K562 (cell line): ENCODE data around the gene HIGD1C. TPM values are rescaled to one million over a fixed set of nuclear protein-coding genes. Genes with fewer than 3 reads are reported as not detected.

Source experiments
- CBX1 ChIP-seq: sonication (generic); IDR thresholded peaks from 2 replicates; pipeline ENCODE4 v1.6.1; 2016; ENCODE audit warnings: antibody characterized with exemption, low read depth, mild to moderate bottlenecking
- CCNT2 ChIP-seq: IDR thresholded peaks from 2 replicates; pipeline ENCODE4 v1.6.1; 2011; ENCODE audit warnings: borderline replicate concordance, low read depth, mild to moderate bottlenecking, moderate library complexity, mixed read lengths, low read length; ENCODE audit not compliant: insufficient read length; ENCODE audit errors: extremely low read depth
- HCFC1 ChIP-seq: IDR thresholded peaks from 2 replicates; pipeline ENCODE4 v1.6.1; 2012; ENCODE audit warnings: low read depth, low read length, improper control_type of control experiment
- HIVEP1 ChIP-seq: fragments of 250-450 bp; sonication (Bioruptor Pico); IDR thresholded peaks from 2 replicates; pipeline ENCODE4 v1.4.0; 2020; ENCODE audit warnings: mild to moderate bottlenecking
- MCM3 ChIP-seq: fragments of 450-650 bp; IDR thresholded peaks from 2 replicates; pipeline ENCODE4 v1.6.1; 2016
- SIN3B ChIP-seq: fragments of 450-650 bp; IDR thresholded peaks from 2 replicates; pipeline ENCODE4 v1.6.1; 2017; ENCODE audit warnings: low read depth, mild to moderate bottlenecking, moderate library complexity
- ZNF140 ChIP-seq: fragments of 250-450 bp; sonication (Bioruptor Pico); IDR thresholded peaks from 2 replicates; pipeline ENCODE4 v1.8.0; 2021; ENCODE audit warnings: moderate library complexity, mild to moderate bottlenecking, inconsistent platforms
- ZNF274 ChIP-seq: IDR thresholded peaks from 2 replicates; pipeline ENCODE4 v1.6.1; 2011; ENCODE audit warnings: low read depth, mild to moderate bottlenecking, low read length, moderate library complexity, borderline replicate concordance
- ZNF431 ChIP-seq: sonication (generic); formaldehyde crosslinking; IDR thresholded peaks from 2 replicates; pipeline ENCODE4 v1.8.0; 2022; ENCODE audit warnings: mild to moderate bottlenecking, missing genetic modification reagents
- polyA plus RNA-seq, 8 experiments: library from polyadenylated mRNA; depleted of rRNA in 4 of 8; stranded (reverse) in 5 of 8; unstranded in 3 of 8; fragments of >200 nt; fragmentation: Nextera tagmentation in 2 of 8; fragmentation: Illumina TruSeq in 1 of 8; extraction: Ambion mirVana in 2 of 8; extraction: Trizol in 1 of 8; gene quantifications; 2 replicates each; pipeline versions ENCODE4 v1.2.1 to v1.2.3, GENCODE V29; 2011 to 2014; ENCODE audit warnings: inconsistent platforms in 1 of 8, missing spikeins in 1 of 8
- total RNA-seq, 7 experiments: library from RNA; depleted of rRNA in 6 of 7; stranded (reverse); fragments of >200 nt in 6 of 7; fragmentation: Illumina TruSeq in 2 of 7; extraction: Trizol in 2 of 7; gene quantifications; 2 replicates each; pipeline versions ENCODE4 v1.2.1 to v1.2.3, GENCODE V29; 2011 to 2021; ENCODE audit warnings: low replicate concordance in 1 of 7
- TF ChIP-seq, protein P1 (sequence below): conservative IDR thresholded peaks from 2 replicates; pipeline ENCODE4 v1.6.1; 2011; ENCODE audit warnings: low read depth, mild to moderate bottlenecking, low read length; ENCODE audit not compliant: control insufficient read depth
- TF ChIP-seq, protein P2 (sequence below), 2 experiments: fragments of 450-650 bp; IDR thresholded peaks; 2 replicates each; pipeline ENCODE4 v1.6.1; 2018; ENCODE audit warnings: mild to moderate bottlenecking in 2 of 2, low read depth in 1 of 2; ENCODE audit not compliant: partially characterized antibody in 2 of 2
- TF ChIP-seq, protein P3 (sequence below), 2 experiments: fragments of 200-800 bp in 1 of 2; sonication (Bioruptor generic) in 1 of 2; sonication (generic) in 1 of 2; formaldehyde crosslinking in 1 of 2; IDR thresholded peaks in 1 of 2; conservative IDR thresholded peaks in 1 of 2; 2 replicates each; pipeline versions ENCODE4 v1.5.0 to v1.6.1; 2016 to 2020; ENCODE audit warnings: missing compliant biosample characterization in 1 of 2, missing genetic modification characterization in 1 of 2, missing genetic modification reagents in 1 of 2
- TF ChIP-seq, protein P4 (sequence below): fragments of 200-800 bp; sonication (Bioruptor generic); IDR thresholded peaks from 2 replicates; pipeline ENCODE4 v1.6.1; 2017; ENCODE audit warnings: missing genetic modification characterization, missing compliant biosample characterization
- TF ChIP-seq, protein P5 (sequence below): fragments of 450-650 bp; IDR thresholded peaks from 2 replicates; pipeline ENCODE4 v1.6.1; 2016; ENCODE audit warnings: borderline replicate concordance

Gene HIGD1C
- total and polyA plus RNA-seq, 9 of the 15 experiments (the other 6 are each of a cell fraction or from before 2014, with no cell fraction given): not detected

DNA sequence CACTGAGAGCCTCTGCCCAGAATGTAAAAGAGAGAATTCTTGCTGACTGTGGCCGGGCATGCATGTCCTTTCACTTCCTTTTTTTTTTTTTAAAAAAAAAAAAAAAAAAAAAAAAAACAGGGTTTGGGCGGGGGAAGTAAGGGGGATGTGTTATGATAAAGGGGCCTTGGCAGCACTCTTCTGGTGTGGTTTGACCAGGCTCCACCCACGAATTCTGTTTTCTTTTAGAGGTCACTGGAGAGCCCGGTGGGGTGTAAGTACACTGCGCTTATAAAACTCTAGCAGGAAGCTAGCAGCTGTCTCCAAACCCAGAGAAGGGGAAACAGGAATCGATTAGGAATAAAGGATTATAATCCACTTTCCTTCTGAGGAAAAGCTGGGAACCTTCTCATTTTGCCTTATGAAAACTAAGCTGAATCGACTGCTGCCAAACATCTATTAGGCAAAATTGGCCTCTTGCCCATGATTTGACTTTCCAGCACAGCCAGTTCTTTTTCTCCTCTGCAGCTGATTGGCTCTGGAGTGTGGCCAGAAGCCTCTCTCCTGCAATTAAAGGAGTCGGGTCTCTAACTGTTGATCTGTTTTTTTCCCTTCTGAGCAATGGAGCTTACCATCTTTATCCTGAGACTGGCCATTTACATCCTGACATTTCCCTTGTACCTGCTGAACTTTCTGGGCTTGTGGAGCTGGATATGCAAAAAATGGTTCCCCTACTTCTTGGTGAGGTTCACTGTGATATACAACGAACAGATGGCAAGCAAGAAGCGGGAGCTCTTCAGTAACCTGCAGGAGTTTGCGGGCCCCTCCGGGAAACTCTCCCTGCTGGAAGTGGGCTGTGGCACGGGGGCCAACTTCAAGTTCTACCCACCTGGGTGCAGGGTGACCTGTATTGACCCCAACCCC lies 27.7 kb upstream of the HIGD1C start (continued):
- TF ChIP-seq SIN3B: no peak
- TF ChIP-seq, protein P1, sequence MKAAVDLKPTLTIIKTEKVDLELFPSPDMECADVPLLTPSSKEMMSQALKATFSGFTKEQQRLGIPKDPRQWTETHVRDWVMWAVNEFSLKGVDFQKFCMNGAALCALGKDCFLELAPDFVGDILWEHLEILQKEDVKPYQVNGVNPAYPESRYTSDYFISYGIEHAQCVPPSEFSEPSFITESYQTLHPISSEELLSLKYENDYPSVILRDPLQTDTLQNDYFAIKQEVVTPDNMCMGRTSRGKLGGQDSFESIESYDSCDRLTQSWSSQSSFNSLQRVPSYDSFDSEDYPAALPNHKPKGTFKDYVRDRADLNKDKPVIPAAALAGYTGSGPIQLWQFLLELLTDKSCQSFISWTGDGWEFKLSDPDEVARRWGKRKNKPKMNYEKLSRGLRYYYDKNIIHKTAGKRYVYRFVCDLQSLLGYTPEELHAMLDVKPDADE: no peak
- no peak for TF ChIP-seq CBX1
- TF ChIP-seq, protein P2, sequence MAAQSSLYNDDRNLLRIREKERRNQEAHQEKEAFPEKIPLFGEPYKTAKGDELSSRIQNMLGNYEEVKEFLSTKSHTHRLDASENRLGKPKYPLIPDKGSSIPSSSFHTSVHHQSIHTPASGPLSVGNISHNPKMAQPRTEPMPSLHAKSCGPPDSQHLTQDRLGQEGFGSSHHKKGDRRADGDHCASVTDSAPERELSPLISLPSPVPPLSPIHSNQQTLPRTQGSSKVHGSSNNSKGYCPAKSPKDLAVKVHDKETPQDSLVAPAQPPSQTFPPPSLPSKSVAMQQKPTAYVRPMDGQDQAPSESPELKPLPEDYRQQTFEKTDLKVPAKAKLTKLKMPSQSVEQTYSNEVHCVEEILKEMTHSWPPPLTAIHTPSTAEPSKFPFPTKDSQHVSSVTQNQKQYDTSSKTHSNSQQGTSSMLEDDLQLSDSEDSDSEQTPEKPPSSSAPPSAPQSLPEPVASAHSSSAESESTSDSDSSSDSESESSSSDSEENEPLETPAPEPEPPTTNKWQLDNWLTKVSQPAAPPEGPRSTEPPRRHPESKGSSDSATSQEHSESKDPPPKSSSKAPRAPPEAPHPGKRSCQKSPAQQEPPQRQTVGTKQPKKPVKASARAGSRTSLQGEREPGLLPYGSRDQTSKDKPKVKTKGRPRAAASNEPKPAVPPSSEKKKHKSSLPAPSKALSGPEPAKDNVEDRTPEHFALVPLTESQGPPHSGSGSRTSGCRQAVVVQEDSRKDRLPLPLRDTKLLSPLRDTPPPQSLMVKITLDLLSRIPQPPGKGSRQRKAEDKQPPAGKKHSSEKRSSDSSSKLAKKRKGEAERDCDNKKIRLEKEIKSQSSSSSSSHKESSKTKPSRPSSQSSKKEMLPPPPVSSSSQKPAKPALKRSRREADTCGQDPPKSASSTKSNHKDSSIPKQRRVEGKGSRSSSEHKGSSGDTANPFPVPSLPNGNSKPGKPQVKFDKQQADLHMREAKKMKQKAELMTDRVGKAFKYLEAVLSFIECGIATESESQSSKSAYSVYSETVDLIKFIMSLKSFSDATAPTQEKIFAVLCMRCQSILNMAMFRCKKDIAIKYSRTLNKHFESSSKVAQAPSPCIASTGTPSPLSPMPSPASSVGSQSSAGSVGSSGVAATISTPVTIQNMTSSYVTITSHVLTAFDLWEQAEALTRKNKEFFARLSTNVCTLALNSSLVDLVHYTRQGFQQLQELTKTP (IDR thresholded peaks at IDR 0.05; ENCODE audit: low read depth in 1 of 2, partially characterized antibody in 2 of 2): no peak
- TF ChIP-seq ZNF140 (CRISPR knock-in tag): no peak
- TF ChIP-seq ZNF431 (CRISPR knock-in tag): no peak
- TF ChIP-seq MCM3: no peak
- TF ChIP-seq, protein P3, sequence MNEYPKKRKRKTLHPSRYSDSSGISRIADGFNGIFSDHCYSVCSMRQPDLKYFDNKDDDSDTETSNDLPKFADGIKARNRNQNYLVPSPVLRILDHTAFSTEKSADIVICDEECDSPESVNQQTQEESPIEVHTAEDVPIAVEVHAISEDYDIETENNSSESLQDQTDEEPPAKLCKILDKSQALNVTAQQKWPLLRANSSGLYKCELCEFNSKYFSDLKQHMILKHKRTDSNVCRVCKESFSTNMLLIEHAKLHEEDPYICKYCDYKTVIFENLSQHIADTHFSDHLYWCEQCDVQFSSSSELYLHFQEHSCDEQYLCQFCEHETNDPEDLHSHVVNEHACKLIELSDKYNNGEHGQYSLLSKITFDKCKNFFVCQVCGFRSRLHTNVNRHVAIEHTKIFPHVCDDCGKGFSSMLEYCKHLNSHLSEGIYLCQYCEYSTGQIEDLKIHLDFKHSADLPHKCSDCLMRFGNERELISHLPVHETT (CRISPR knock-in tag; conservative IDR thresholded peaks at IDR 0.05 in 1 of 2, IDR thresholded peaks at IDR 0.05 in 1 of 2): peak in 1 of 2 experiments; percentile 32; a peak in 1 of 4 replicates
- TF ChIP-seq, protein P4, sequence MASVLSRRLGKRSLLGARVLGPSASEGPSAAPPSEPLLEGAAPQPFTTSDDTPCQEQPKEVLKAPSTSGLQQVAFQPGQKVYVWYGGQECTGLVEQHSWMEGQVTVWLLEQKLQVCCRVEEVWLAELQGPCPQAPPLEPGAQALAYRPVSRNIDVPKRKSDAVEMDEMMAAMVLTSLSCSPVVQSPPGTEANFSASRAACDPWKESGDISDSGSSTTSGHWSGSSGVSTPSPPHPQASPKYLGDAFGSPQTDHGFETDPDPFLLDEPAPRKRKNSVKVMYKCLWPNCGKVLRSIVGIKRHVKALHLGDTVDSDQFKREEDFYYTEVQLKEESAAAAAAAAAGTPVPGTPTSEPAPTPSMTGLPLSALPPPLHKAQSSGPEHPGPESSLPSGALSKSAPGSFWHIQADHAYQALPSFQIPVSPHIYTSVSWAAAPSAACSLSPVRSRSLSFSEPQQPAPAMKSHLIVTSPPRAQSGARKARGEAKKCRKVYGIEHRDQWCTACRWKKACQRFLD: peak; percentile 69; the same call in 1 of the 2 replicates
- TF ChIP-seq CCNT2: no peak
- TF ChIP-seq HCFC1: no peak
- TF ChIP-seq, protein P5, sequence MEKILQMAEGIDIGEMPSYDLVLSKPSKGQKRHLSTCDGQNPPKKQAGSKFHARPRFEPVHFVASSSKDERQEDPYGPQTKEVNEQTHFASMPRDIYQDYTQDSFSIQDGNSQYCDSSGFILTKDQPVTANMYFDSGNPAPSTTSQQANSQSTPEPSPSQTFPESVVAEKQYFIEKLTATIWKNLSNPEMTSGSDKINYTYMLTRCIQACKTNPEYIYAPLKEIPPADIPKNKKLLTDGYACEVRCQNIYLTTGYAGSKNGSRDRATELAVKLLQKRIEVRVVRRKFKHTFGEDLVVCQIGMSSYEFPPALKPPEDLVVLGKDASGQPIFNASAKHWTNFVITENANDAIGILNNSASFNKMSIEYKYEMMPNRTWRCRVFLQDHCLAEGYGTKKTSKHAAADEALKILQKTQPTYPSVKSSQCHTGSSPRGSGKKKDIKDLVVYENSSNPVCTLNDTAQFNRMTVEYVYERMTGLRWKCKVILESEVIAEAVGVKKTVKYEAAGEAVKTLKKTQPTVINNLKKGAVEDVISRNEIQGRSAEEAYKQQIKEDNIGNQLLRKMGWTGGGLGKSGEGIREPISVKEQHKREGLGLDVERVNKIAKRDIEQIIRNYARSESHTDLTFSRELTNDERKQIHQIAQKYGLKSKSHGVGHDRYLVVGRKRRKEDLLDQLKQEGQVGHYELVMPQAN: no peak
- no peak for TF ChIP-seq ZNF274
- no peak for TF ChIP-seq HIVEP1
